ENCODE results near the gene OR8U1.
"Not testable (repeated sequence)": the region's sequence is repeated elsewhere in the genome, so short reads cannot be mapped to it uniquely, and the experiment has no call there.

The OR8U1 gene

GRCh38 chr11:56375324-56375723 lies at the start of gene OR8U1:
Gene OR8U1, plus strand, starts transcription at chr11:56375624. Its CDS starts 0 bp downstream, at chr11:56375624.
- no peak for DNase-seq

GRCh38 chr11:56331861-56332491 lies 43.4 kb upstream of the OR8U1 start:
- no peak for DNase-seq

GRCh38 chr11:56333156-56333555 lies 42.3 kb upstream of the OR8U1 start:
- DNase-seq, result no peak

- DNase-seq, result no peak
Measured at GRCh38 chr11:56340289-56340688, 35.1 kb upstream of the OR8U1 start.

- DNase-seq, result no peak
Measured at GRCh38 chr11:56345739-56346138, 29.7 kb upstream of the OR8U1 start, which contains the start of gene OR8K1. Gene OR8K1, plus strand, starts transcription at chr11:56346039. Its CDS starts 0 bp downstream, at chr11:56346039.

- no peak for DNase-seq
Measured at GRCh38 chr11:56353991-56354390, 21.4 kb upstream of the OR8U1 start, which contains the start of gene OR8J1. Gene OR8J1, plus strand, starts transcription at chr11:56354291. Its CDS starts 5,956 bp downstream, at chr11:56360247.

GRCh38 chr11:56380120-56380519 lies 4.7 kb downstream of the OR8U1 start:
- no peak for DNase-seq

GRCh38 chr11:56394381-56394780 lies 19.0 kb downstream of the OR8U1 start:
- no peak for DNase-seq

- DNase-seq, result no peak
Measured at GRCh38 chr11:56396047-56396446, 20.6 kb downstream of the OR8U1 start.

GRCh38 chr11:56401858-56402461 lies 26.5 kb downstream of the OR8U1 start:
- DNase-seq, result not testable (repeated sequence)

GRCh38 chr11:56404393-56404792 lies 29.0 kb downstream of the OR8U1 start:
- DNase-seq, result no peak

GRCh38 chr11:56410801-56411200 lies 35.4 kb downstream of the OR8U1 start:
- no peak for DNase-seq

GRCh38 chr11:56412396-56412795 lies 37.0 kb downstream of the OR8U1 start, which contains the start of gene OR5AL1:
Gene OR5AL1, plus strand, starts transcription at chr11:56412696.
- DNase-seq, result no peak
